Endothelial cell of umbilical vein (primary cell): Measurements from ENCODE around the gene REEP5. TPM values are rescaled to one million over a fixed set of nuclear protein-coding genes. Genes with fewer than 3 reads are reported as not detected.
"Not testable (repeated sequence)": the region's sequence is repeated elsewhere in the genome, so short reads cannot be mapped to it uniquely, and the experiment has no call there.

Source experiments
- BruUV-seq: library from RNA; stranded (reverse); fragments of 400-500 nt; replicated peaks from 2 replicates; lab custom pipeline; 2021; lab: Mats Ljungman, UMichigan
- CTCF ChIA-PET: fragments of 300-600, 350-600 bp; sonication (Branson Sonifier 250); formaldehyde crosslinking; loops from one replicate; lab custom pipeline; 2021; ENCODE audit warnings: antibody characterized with exemption, inconsistent platforms; lab: Charles Lee
- POLR2A ChIA-PET: fragments of 300-600, 350-600 bp; sonication (Branson Sonifier 250); formaldehyde crosslinking; loops from one replicate; lab custom pipeline; 2021; ENCODE audit warnings: antibody characterized with exemption, inconsistent platforms; lab: Charles Lee
- DNase-seq: peaks from one replicate; pipeline ENCODE4 v3.0.0-alpha.2; 2011; ENCODE audit warnings: low read depth, low spot score
- FAIRE-seq: peaks from 2 replicates; lab custom pipeline; 2011; peaks lifted over from hg19 to GRCh38; lab: Jason Lieb, UNC
- H2AFZ ChIP-seq: 2 replicates; pipeline ENCODE4 v1.6.0; 2012; ENCODE audit warnings: low read depth, low read length, control low read depth, inconsistent platforms
- H3K27ac ChIP-seq: 2 replicates; pipeline ENCODE4 v1.5.1; 2011; ENCODE audit warnings: low read depth, mild to moderate bottlenecking, control low read depth, low read length, moderate library complexity; ENCODE audit not compliant: insufficient read depth
- H3K27me3 ChIP-seq, 2 experiments: 2 replicates each; pipeline versions ENCODE4 v1.6.0 to v1.6.1; 2011; ENCODE audit warnings: low read length in 2 of 2, mixed read lengths in 1 of 2; ENCODE audit not compliant: control insufficient read depth in 2 of 2, insufficient read depth in 2 of 2
- H3K36me3 ChIP-seq, 2 experiments: 2 replicates in 1 of 2; 3 replicates in 1 of 2; pipeline ENCODE4 v1.5.1; 2011; ENCODE audit warnings: low read length in 2 of 2, mild to moderate bottlenecking in 1 of 2, moderate library complexity in 1 of 2; ENCODE audit not compliant: control insufficient read depth in 2 of 2, insufficient read depth in 2 of 2; ENCODE audit errors: extremely low read depth in 1 of 2
- H3K4me1 ChIP-seq: 3 replicates; pipeline ENCODE4 v1.5.1; 2011; ENCODE audit warnings: mild to moderate bottlenecking, low read length; ENCODE audit not compliant: control insufficient read depth, insufficient read depth; ENCODE audit errors: extremely low read depth
- H3K4me2 ChIP-seq: 2 replicates; pipeline ENCODE4 v1.6.1; 2011; ENCODE audit warnings: low read length, control low read depth, mixed read lengths; ENCODE audit not compliant: insufficient read depth
- H3K4me3 ChIP-seq, 3 experiments: fragments of 200-600 bp in 1 of 3; sonication (generic), shearing (Covaris generic) in 1 of 3; replicated peaks in 1 of 3; 2 replicates each; pipeline ENCODE4 v1.5.1; 2011 to 2016; ENCODE audit warnings: control low read depth in 3 of 3, low read length in 3 of 3, mild to moderate bottlenecking in 2 of 3, inconsistent platforms in 1 of 3, low read depth in 1 of 3, moderate library complexity in 1 of 3; ENCODE audit not compliant: insufficient read depth in 1 of 3
- H3K79me2 ChIP-seq: 2 replicates; pipeline ENCODE4 v1.6.0; 2012; ENCODE audit warnings: low read length, inconsistent platforms; ENCODE audit not compliant: control insufficient read depth, insufficient read depth
- H3K9ac ChIP-seq: replicated peaks from 2 replicates; pipeline ENCODE3; 2011; ENCODE audit warnings: low read length, control low read depth; ENCODE audit not compliant: insufficient read depth; ENCODE audit errors: extremely low read depth
- H3K9me1 ChIP-seq: replicated peaks from 3 replicates; pipeline ENCODE4 v1.6.0; 2011; ENCODE audit warnings: mild to moderate bottlenecking, low read length; ENCODE audit not compliant: control insufficient read depth, insufficient read depth; ENCODE audit errors: extremely low read depth
- H3K9me3 ChIP-seq: replicated peaks from 2 replicates; pipeline ENCODE4 v1.5.1; 2012; ENCODE audit warnings: low read length, inconsistent platforms; ENCODE audit not compliant: control insufficient read depth, insufficient read depth
- H4K20me1 ChIP-seq: replicated peaks from 2 replicates; pipeline ENCODE3; 2011; ENCODE audit warnings: mild to moderate bottlenecking, low read length; ENCODE audit not compliant: control insufficient read depth, insufficient read depth; ENCODE audit errors: extremely low read depth
- EZH2 ChIP-seq: IDR thresholded peaks from 2 replicates; pipeline ENCODE4 v1.6.1; 2012; ENCODE audit warnings: borderline replicate concordance, low read depth, mild to moderate bottlenecking, moderate library complexity, low read length, inconsistent platforms; ENCODE audit not compliant: severe bottlenecking
- FOS ChIP-seq: IDR thresholded peaks from 2 replicates; pipeline ENCODE4 v1.6.1; 2011; ENCODE audit warnings: mild to moderate bottlenecking, low read length, moderate library complexity, borderline replicate concordance; ENCODE audit not compliant: insufficient read depth
- GATA2 ChIP-seq: IDR thresholded peaks from 2 replicates; pipeline ENCODE4 v1.7.0; 2011; ENCODE audit warnings: low read depth, mild to moderate bottlenecking, moderate library complexity, mixed read lengths, low read length; ENCODE audit not compliant: insufficient read length, insufficient read depth
- JUN ChIP-seq: IDR thresholded peaks from 2 replicates; pipeline ENCODE4 v1.6.1; 2011; ENCODE audit warnings: borderline replicate concordance, low read depth; ENCODE audit not compliant: insufficient read length, insufficient read depth
- MYC ChIP-seq: IDR thresholded peaks from one replicate; pipeline ENCODE4 v1.6.1; 2011; ENCODE audit warnings: mild to moderate bottlenecking, low read depth, low read length
- POLR2A ChIP-seq: IDR thresholded peaks from 2 replicates; pipeline ENCODE4 v1.6.1; 2012; ENCODE audit warnings: low read depth, mild to moderate bottlenecking, control low read depth, low read length
- POLR2AphosphoS5 ChIP-seq: IDR thresholded peaks from 2 replicates; pipeline ENCODE4 v1.6.1; 2012; ENCODE audit warnings: low read depth, mild to moderate bottlenecking, control low read depth, low read length, moderate library complexity; ENCODE audit not compliant: insufficient read depth
- dilution Hi-C: fragments of 300-500 bp; cut with MboI; formaldehyde crosslinking; loops from one replicate; pipeline ENCODE4 v1.15.0; 2019; ENCODE audit warnings: low sequenced_read_pairs; ENCODE audit not compliant: extremely low pct_ligation_motif_present
- intact Hi-C: fragments of 100-400 bp; cut with micrococcal nuclease; formaldehyde crosslinking; loops from one replicate; pipeline ENCODE4 v1.10.0; 2022
- polyA plus RNA-seq, 4 experiments: library from polyadenylated mRNA; depleted of rRNA in 3 of 4; stranded (reverse) in 3 of 4; unstranded in 1 of 4; fragments of >200 nt; gene quantifications; 2 replicates each; pipeline versions ENCODE4 v1.2.1 to v1.2.3, GENCODE V29; 2011 to 2012; ENCODE audit warnings: missing spikeins in 1 of 4
- total RNA-seq: library from RNA; stranded (reverse); gene quantifications from 2 replicates; pipeline ENCODE4 v1.2.3, GENCODE V29; 2021
- TF ChIP-seq, protein P1 (sequence below): IDR thresholded peaks from 2 replicates; pipeline ENCODE4 v1.6.1; 2011; ENCODE audit not compliant: insufficient read depth, insufficient read length
- TF ChIP-seq, protein P2 (sequence below), 2 donors: IDR thresholded peaks; 1 replicate in 1 of 2; 2 replicates in 1 of 2; pipeline ENCODE4 v1.5.1; 2011; ENCODE audit warnings: low read length in 2 of 2, mild to moderate bottlenecking in 2 of 2, moderate library complexity in 2 of 2, control low read depth in 1 of 2, inconsistent platforms in 1 of 2, low read depth in 1 of 2; ENCODE audit not compliant: insufficient read depth in 1 of 2; ENCODE audit errors: extremely low read depth in 1 of 2

REEP5 gene
- total and polyA plus RNA-seq, 2 donors (not counting 3 experiments of a cell fraction or from before 2014, with no cell fraction given) = 98.0 to 163 TPM

DNA sequence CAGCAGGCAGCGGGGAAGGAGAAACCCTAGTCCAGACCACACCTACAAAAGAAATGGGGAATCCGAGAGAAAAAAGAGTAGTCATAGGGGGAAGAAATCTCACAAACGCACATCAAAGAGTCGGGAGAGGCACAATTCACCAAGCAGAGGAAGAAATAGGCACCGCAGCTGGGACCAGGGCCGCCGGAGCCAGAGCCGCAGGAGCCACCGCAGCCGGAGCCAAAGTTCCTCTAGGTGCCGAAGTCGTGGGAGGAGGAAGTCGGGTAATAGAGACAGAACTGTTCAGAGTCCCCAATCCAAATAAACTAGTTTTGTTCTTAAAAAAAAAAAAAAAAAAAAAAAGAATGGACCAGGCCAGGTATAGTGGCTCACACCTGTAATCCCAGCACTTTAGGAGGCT is 29.3 kb downstream of the REEP5 start:
- Histone ChIP-seq H3K9ac (no peak overlapping the region), H3K79me2 (peaks cover 20% of the 10 kb centered on the region), H3K9me1 (no peaks in the 10 kb centered on the region), H3K36me3 (peaks cover 0 to 5% of the 10 kb centered on the region in 2 experiments), H2AFZ (no peak overlapping the region), H3K4me1 (no peaks in the 10 kb centered on the region), H3K4me2 (no peak overlapping the region), H3K27me3 (no peaks in the 10 kb centered on the region), H3K4me3 (no peak overlapping the region), H3K27ac (no peak overlapping the region), H4K20me1 (no peaks in the 10 kb centered on the region), H3K9me3 (no peaks in the 10 kb centered on the region)
- ChIA-PET POLR2A (no interaction called here), CTCF (interaction anchor here (1.0 kb wide), 2 partner anchors 11 to 23 kb away, joined by 3 to 6 read pairs; no protein-coding TSS in a partner anchor)
- intact Hi-C loops = no loop called here
- TF ChIP-seq POLR2A (no peak), GATA2 (no peak), POLR2AphosphoS5 (no peak), MYC (no peak), EZH2 (no peak), FOS (no peak), JUN (no peak)
- TF ChIP-seq, protein P1, sequence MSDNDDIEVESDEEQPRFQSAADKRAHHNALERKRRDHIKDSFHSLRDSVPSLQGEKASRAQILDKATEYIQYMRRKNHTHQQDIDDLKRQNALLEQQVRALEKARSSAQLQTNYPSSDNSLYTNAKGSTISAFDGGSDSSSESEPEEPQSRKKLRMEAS = no peak
- TF ChIP-seq, protein P2, sequence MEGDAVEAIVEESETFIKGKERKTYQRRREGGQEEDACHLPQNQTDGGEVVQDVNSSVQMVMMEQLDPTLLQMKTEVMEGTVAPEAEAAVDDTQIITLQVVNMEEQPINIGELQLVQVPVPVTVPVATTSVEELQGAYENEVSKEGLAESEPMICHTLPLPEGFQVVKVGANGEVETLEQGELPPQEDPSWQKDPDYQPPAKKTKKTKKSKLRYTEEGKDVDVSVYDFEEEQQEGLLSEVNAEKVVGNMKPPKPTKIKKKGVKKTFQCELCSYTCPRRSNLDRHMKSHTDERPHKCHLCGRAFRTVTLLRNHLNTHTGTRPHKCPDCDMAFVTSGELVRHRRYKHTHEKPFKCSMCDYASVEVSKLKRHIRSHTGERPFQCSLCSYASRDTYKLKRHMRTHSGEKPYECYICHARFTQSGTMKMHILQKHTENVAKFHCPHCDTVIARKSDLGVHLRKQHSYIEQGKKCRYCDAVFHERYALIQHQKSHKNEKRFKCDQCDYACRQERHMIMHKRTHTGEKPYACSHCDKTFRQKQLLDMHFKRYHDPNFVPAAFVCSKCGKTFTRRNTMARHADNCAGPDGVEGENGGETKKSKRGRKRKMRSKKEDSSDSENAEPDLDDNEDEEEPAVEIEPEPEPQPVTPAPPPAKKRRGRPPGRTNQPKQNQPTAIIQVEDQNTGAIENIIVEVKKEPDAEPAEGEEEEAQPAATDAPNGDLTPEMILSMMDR (IDR thresholded peaks at IDR 0.05; ENCODE audit: extremely low read depth in 1 of 2, insufficient read depth in 1 of 2, low read depth in 1 of 2, low read length in 2 of 2) = no peak
- no peak for DNase-seq
- FAIRE-seq = no peak
- dilution Hi-C loops = no loop called here
- no TSS peak for BruUV-seq

DNA sequence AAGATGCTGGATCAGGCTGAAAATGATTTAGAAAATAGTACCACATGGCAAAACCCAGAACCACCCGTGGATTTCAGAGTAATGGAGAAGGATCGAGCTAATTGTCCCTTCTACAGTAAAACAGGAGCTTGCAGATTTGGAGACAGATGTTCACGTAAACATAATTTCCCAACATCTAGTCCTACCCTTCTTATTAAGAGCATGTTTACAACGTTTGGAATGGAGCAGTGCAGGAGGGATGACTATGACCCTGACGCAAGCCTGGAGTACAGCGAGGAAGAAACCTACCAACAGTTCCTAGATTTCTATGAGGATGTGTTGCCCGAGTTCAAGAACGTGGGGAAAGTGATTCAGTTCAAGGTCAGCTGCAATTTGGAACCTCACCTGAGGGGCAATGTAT is 30.0 kb downstream of the REEP5 start:
- H2AFZ ChIP-seq, POLR2A ChIA-PET, H3K9me1 ChIP-seq, H3K36me3 ChIP-seq, H3K4me2 ChIP-seq, H3K27me3 ChIP-seq, H3K9ac ChIP-seq, H3K9me3 ChIP-seq, FAIRE-seq, H3K27ac ChIP-seq, DNase-seq, H3K4me1 ChIP-seq, BruUV-seq, H4K20me1 ChIP-seq, intact Hi-C loops, dilution Hi-C loops, H3K4me3 ChIP-seq: not testable (repeated sequence)
- peaks cover 20% of the 10 kb centered on the region for H3K79me2 ChIP-seq
- CTCF ChIA-PET = interaction anchor here (0.6 kb wide), 2 partner anchors 135 to 1029 kb away, joined by 3 read pairs; no protein-coding TSS in a partner anchor
